Activated naive CD4-positive, alpha-beta T cell treated with Interleukin-2 at 50 U/mL for 16 hours (primary cell): ENCODE data around the gene MUC21.
"Not testable (repeated sequence)": the region's sequence is repeated elsewhere in the genome, so short reads cannot be mapped to it uniquely, and the experiment has no call there.

Experiments used
- DNase-seq: peaks from one replicate; pipeline ENCODE4 v3.0.0-alpha.2; 2020

MUC21 gene

DNA sequence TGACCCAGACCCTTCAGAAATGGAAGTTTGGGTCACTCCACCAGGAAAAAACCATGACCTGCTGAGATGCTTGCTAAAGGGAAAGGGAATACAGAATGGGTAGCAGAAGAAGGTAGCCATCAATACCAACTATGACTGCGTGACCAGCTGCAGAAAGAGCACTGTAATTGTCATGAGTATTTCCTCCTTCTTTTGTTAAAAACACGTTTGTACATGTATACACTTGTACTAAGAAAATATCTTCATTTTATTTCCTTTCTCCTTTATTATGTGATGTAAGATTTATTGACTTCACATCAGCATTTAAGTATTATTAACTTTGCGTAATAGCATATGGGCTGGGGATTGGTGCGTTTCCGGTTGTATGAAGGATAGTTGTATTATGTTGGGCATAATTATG, 12.6 kb upstream of the MUC21 start:
- DNase-seq: no peak

DNA sequence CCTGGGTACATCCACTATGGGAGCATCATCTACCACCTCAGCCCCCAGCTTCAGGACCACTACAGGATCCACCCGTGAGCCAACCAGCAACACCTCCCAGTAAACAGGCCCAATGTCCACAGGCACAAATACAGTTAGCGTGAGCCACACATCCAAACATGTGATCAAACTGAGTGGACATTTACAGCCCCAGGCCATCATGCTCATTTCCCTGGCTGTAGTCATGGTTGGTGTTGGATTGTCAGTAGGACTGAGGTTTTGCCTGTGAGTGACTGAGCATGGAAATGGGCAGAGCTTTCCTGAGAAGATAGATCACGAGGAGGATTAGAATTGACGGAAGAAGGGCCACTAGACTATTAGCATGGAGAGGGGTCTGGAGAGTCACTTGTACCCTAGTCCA, 10.7 kb upstream of the MUC21 start:
- no peak for DNase-seq

DNA sequence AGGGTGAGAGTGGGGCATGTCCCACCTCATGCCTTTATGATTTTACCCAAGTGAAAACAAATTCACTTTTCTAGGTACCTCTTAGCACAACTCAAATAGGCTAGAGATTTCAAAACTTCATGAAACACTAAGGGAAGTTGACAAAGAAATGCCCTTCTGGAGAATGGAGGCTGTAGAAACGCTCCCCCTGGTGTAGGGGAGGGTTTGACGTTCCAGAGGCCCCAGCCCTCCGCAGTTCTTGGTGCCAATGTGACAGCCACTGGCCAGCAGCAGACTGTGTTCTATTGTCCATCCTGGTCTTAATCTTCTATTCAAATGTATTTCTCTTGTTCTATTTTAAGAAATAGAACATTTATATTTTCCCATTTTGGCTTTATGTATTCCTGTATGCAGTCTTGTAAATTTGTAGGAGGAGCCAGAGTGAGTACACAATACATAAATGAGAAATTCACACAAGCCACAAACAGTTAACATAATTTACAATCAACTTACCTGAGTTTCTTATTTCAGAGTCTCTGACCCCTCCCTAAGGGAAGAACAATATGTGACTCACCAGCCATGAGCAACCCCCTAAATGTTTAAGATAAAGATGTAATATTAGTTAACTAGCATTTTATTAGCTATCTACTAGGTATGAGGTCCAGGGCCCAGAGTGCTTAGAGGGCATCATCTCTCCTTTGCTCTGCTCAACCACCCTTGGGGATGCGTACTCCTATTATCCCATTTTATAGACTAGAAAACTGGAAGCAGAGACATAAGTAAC, 8.8 kb upstream of the MUC21 start:
- no peak for DNase-seq

DNA sequence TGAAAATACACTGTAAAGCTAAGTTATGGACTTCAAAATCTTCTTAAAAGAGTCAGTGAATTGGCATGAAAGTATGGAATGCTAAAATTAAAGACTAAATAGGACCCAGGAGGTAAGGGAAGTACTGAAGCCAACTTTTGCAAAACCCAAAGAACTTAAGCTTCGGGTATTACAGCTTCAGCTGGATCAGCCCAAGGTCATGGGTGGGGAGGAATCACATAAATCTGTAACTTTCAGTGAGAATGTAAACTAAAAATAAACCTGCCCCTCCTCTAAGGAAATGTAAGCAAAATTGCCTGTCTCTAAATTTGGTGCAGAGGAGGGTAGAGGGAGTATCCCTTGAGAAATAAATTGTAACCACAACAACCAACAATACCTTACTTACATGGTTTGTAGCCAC, 4.4 kb upstream of the MUC21 start:
- no peak for DNase-seq

DNA sequence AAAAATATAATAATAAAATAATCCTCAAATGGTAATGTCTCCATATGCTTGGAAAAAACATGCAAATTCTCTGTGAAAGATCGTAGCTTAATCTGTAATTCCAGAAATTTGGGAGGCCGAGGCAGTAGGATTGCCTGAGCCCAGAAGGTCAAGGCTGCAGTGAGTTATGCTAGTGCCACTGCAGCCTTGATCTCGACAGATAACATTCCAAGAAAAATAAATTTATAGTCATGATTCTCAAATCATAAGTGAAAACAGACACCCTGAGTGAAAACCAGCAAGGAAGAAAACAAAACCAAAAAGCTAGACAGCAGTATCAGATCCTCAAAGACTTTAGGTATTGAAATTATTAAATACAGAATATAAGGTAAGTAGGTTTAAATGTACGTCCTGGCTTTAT, 3.8 kb upstream of the MUC21 start:
- no peak for DNase-seq

DNA sequence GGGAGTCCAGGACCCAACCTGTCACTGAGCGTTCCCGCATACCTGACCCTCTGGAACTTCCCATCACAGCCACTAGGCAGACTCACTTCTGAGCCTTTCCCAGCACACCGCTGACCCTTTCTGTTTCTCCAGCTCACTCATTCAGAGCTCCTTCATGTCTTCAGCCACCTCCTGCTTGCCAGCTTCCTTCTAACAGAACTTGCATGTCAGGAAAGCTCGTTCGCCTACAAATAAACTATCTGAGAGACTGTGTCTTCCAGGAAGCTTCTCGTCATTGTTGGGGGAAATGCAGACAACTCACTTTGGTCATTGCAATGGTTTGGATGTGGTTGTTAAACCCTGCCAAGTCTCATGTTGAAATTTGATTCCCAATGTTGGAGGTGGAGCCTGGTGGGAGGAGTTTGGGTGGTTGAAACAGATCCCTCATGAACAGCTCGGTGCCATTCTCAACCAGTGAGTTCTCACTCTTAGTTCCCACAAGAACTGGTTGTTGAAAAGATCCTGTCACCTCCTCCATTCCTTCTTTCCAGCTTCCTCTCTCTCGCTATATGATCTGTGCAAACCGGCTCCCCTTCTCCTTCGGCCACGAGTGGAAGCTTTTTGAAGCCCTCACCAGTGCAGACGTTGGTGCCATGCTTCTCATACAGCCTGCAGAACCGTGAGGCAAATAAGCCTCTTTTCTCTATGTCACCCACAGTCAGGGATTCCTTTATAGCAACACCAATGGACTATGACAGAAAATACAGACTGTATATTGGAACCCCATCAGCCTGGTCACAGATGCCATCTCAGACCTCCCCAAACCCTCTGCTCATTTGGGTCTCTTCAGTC, 1.4 kb upstream of the MUC21 start:
- DNase-seq: no peak

DNA sequence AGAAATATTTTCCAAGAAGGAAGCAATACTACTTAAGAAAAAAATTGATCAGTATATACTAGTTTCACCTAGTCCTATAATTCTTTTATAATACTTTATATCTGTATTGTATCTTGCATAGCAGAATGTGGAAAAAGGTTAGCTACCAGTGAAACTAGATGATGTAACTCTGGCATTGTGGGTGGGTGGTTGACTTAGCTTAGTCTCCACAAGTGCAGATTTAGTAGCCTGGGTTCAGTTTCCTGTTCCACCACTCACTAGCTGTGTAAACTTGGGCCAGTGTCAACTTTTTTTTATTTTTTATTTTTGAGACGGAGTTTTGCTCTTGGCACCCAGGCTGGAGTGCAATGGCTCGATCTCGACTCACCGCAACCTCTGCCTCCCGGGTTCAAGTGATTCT, 2.0 kb downstream of the MUC21 start:
- DNase-seq: no peak

DNA sequence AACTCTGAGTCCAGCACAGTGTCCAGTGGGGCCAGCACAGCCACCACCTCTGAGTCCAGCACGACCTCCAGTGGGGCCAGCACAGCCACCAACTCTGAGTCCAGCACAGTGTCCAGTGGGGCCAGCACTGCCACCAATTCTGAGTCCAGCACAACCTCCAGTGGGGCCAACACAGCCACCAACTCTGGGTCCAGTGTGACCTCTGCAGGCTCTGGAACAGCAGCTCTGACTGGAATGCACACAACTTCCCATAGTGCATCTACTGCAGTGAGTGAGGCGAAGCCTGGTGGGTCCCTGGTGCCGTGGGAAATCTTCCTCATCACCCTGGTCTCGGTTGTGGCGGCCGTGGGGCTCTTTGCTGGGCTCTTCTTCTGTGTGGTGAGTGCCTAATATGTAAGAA, 3.8 kb downstream of the MUC21 start:
- no peak for DNase-seq

DNA sequence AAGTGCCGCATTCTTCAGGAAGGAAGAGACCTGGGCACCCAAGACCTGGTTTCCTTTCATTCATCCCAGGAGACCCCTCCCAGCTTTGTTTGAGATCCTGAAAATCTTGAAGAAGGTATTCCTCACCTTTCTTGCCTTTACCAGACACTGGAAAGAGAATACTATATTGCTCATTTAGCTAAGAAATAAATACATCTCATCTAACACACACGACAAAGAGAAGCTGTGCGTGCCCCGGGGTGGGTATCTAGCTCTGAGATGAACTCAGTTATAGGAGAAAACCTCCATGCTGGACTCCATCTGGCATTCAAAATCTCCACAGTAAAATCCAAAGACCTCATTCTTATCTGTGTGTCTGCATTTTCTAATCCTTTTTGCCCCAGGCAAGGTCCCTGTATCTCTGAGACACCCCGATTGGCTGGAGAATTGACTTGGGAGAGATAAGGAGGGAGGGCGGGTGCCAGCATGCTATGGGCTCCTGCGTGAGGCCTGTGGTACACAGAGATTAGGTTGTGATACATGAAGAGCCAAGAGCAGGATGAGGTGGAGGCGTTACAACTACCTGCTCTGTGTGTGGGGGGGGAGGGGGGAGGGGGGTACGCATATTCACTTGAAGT, 4.8 kb downstream of the MUC21 start:
- DNase-seq: no peak

DNA sequence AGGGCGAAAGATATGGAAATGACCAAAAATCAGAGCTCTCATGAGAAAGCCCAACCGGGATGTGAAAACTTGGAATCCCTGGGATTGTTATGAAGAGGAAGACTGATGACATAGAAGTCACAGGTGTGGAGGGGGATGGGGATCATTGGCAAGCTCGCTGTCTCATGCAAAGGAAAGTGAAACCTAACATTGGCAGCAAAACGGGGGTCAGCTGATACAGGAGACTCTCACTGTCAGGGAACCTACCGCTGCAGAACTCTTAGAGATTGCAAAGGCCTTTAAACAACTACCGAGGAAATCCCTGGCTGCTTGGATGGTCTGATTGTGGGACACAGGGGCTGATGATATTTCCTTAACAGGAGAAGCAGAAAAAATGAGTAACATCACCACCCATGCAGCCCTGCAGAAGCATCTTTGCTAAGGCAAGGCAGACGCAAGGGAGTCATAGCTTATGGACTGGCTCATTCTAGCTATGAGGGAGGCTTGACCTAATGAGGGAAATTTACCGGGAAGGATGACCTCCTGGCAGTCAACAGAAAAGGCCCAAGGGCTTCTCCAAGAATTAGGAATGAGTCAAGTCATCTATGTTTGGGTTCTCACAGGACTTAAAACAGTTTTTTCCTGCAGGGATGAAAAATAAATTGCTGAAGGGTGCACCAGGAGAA, 7.0 kb downstream of the MUC21 start:
- no peak for DNase-seq

DNA sequence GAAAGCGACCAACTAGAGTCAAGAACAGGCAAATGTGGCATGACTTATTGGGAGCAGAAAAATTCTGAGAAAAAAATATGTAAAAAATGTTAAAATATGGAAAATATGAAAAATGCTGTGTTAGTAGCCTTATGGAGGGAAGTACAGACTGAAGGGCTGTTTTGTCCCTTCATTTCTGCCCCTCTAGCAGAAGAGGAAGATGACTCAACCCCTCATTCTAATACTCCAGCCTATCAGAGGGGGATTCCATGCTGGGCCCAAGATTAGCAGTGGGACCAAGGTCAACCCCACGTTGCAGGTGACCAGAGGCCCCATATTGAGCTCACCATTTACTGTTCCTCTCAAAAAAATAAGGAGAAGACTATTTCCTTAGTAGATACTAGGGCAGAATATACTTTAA, 8.4 kb downstream of the MUC21 start:
- no peak for DNase-seq

DNA sequence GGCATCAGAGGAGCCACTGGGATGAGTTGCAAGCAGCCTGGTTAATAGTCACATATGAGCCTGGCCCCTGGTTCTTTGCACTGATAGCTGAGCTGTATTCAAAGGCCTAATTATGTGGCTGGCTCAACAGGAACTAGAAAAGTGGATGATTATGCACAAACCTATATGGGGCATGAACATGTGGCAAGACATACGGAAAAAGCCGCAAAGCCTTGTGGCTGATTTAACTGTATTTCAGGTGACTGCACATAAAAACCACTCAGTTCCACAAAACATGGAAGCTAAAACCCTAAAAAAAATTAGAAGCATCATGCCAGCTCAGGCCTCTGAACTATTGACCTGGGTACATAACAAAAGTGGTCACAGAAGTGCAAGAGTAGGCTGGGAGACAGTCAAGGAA, 13.8 kb downstream of the MUC21 start:
- no peak for DNase-seq

DNA sequence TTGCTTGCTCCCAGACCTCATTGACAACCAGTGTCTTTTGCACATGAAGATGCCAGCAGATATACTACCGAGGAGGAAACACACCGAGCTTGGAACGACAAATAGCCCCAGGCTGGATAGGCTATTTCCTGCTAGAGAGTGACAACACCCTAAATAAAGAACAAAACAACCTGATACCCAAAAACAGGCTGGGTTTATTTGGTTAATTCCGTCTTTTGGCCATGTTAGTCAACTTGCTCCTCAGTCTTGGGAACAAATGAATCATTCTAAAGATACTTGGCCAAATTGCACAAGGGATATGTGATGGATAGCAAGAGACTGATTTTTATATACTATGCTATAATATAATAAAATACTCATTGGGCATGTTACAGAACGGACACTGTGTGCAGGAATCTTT, 15.3 kb downstream of the MUC21 start:
- no peak for DNase-seq

DNA sequence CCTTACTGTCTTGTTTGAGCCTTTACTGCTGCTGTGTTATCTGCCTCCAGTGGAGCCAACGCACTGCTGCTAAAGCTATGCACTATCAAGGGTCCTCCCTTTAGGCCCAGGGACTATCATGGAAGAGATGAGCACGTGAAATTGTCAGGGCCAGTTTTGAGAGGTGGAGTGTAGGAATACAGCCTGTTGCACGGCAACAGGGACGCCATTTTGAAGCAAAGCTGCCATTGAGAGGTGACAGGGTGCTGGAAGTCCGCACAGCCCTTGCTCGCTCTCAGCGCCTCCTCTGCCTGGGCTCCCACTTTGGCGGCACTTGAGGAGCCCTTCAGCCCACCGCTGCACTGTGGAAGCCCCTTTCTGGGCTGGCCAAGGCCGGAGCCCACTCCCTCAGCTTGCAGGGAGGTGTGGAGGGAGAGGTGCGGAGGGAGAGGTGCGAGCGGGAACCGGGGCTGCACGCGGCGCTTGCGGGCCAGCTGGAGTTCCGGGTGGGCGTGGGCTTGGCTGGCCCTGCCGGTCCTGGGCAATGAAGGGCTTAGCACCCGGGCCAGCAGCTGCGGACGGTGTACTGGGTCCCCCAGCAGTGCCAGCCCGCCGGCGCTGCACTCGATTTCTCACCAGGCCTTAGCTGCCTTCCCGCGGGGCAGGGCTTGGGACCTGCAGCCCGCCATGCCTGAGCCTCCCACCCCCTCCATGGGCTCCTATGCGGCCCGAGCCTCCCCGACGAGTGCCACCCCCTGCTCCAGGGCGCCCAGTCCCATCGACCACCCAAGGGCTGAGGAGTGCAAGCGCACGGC, 16.7 kb downstream of the MUC21 start:
- not testable (repeated sequence) for DNase-seq

DNA sequence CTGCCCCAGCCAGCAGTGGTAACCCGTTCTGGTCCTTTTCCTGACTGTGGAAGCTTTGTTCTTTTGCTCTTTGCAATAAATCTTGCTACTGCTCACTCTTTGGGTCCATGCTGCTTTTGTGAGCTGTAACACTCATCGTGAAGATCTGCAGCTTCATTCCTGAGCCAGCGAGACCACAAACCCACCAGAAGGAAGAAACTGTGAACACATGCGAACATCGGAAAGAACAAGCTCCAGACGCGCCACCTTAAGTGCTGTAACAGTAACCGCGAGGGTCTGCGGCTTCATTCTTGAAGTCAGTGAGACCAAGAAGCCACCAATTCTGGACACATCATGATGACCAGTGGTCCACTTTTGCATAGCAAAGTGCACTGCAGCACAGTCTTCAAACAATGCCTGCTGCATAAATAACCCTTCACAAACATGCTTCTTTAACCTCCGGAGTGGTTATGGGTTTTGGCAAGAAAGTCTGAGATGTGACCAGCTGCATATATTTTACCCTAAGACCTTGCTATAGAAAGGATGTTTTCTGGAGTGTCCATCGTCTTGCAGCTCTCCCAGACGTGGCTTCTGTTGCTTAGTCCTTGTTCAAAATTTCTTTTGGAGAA, 17.9 kb downstream of the MUC21 start:
- DNase-seq: no peak

DNA sequence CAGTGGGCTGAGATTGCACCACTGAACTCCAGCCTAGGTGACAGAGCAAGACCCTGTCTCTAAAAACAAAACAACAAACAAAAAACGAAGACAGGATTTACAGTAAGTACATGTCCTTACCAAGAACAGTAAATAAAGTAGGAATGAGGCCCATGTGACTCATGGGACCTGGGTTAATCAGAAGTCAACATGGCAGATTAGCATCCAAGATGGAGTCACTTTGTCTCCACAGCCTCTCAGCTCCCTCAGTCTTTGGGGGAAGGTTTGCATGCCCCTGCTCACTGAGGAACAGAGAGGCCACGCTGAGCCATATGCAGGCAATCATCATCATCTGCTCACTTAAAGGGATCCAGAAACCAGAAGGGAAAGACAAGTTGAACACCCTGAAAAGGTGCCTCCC, 19.0 kb downstream of the MUC21 start:
- DNase-seq: no peak

DNA sequence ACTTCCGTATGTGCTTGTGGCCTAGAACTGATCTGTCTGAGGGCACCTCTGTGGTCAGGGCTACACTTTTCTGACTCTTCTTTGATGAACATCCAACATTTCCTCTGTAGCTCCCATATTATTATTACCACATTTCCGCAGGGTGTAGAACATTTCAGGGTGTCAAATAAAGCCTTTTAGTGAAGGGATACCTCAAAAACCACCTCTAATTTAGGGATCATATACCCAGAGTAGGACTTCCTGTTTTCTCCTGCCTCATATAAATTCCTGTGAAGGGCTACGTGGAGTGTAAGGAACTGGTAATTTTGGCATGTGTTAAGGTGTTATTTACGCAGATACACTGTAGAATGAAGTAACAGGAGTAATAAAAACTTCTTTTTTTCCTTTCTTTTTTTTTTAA, 21.3 kb downstream of the MUC21 start:
- DNase-seq: no peak

DNA sequence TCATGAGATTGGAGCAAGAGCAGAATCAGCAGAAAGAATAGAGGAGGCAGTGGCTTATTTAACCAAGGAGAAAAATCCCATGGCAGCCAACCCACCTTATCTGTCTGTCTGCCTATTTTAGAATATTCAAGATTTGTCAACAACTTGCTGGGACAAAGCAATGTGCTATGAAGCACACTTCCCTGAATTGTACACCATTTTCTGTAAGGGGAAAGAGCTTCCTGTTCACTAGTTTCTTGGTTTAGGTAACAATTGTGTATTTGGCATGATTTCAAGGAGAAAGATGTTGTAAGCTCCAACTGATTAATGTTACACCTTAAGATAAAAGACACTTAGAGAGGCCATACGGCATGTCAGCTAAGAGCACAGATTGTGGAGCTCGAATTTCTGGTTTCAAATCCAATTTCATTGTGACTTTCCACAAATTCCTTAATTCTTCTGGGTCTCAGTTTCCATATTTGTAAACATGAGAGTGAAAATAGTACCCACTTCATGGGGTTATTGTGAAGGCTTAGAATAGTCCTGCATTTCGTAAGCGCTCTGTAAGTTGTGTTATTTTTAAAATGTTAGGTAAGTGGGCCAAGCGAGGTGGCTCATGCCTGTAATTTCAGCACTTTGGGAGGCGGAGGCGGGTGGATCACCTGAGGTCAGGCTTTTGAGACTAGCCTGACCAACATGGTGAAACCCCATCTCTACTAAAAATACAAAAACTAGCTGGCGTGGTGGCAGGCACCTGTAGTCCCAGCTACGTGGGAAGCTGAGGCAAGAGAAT, 21.9 kb downstream of the MUC21 start:
- DNase-seq: no peak

DNA sequence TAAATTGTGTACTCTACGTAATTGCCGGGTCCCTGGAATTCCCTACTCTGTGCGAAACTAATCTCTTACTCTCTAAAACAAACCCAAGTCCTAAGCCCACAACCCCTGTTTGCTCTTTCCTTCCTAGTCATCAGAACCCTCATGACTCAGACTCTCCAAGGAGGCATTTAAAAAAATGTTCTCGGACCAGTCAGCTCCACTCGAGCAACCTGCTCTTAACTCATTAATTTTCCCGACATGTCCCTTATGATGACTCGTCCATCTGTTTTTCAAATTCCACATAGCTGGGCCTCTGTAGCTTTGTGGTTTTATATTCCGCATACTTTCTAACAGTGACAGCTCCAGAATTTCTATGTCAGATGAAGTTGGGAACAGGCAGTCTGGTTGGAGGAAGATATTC, 24.2 kb downstream of the MUC21 start:
- DNase-seq: no peak

DNA sequence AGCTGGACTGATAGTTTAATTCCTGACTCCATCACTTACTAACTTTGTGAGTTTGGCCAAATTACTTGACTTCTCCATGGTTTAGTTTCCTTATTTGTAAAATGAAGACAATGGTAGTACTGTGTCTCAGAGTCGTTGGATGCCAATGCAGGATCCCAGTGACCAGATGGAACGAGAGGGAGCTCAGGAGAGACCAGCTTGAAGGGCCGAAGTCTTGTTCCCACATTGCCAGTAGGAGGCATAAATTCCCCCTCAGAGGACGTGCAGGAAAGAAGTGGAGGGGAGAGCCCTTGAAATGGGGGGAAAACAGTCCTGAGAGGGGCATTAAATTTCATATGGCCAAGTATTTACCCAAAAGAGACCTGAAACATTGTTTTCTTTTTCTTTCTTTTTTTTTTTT, 24.6 kb downstream of the MUC21 start:
- DNase-seq: no peak

DNA sequence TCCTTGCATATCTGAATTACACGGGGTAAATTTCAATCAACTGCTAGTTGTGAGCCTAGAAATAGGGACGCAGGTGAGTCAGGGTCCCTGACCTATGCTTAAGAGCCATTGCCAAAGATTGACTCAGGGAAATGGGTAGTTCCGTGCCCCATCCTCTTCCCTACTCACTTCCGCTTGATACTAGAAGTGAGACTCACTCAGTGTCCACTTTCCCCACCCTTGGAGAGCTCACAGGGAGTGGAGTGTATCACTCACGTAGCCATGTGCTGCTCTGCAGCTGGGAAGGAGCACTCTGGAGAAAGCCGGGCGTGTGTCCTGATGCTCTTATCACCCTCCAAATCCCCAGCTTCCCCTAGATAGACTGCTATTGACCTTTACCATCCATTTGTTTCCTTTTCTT, 26.2 kb downstream of the MUC21 start:
- no peak for DNase-seq
